Hepatocyte (in vitro differentiated cells): ENCODE data around the gene CYTH1.

Experiments
- EZH2 ChIP-seq: fragments of 200-600 bp; sonication (generic); IDR thresholded peaks from 2 replicates; pipeline ENCODE4 v1.6.1; 2016; ENCODE audit warnings: antibody characterized with exemption, mild to moderate bottlenecking, borderline replicate concordance
- EZH2phosphoT487 ChIP-seq: fragments of 200-600 bp; sonication (generic); IDR thresholded peaks from one replicate; pipeline ENCODE4 v1.6.1; 2018; ENCODE audit warnings: antibody characterized with exemption, mild to moderate bottlenecking, low read depth, moderate library complexity; ENCODE audit not compliant: unreplicated experiment, severe bottlenecking
- TF ChIP-seq, protein P1 (sequence below): fragments of 200-600 bp; sonication (generic); IDR thresholded peaks from 2 replicates; pipeline ENCODE4 v1.5.1; 2016; ENCODE audit warnings: antibody characterized with exemption, mild to moderate bottlenecking; ENCODE audit not compliant: poor library complexity

DNA sequence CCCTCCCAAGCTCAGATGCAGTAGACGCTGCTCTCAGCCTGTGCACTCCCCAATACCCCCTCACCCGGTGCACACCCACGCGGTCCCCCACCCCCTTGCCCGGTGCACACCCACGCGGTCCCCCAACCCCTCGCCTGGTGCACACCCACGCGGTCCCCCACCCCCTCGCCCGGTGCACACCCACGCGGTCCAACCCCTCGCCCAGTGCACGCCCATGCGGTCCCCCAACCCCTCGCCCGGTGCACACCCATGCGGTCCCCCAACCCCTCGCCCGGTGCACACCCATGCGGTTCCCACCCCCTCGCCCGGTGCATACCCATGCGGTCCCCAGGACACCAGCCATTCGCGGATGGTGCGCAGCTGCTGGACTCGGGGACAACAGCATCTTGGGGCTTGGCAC is 19.9 kb upstream of the CYTH1 start:
- TF ChIP-seq EZH2 (no peak), EZH2phosphoT487 (no peak)
- TF ChIP-seq, protein P1, sequence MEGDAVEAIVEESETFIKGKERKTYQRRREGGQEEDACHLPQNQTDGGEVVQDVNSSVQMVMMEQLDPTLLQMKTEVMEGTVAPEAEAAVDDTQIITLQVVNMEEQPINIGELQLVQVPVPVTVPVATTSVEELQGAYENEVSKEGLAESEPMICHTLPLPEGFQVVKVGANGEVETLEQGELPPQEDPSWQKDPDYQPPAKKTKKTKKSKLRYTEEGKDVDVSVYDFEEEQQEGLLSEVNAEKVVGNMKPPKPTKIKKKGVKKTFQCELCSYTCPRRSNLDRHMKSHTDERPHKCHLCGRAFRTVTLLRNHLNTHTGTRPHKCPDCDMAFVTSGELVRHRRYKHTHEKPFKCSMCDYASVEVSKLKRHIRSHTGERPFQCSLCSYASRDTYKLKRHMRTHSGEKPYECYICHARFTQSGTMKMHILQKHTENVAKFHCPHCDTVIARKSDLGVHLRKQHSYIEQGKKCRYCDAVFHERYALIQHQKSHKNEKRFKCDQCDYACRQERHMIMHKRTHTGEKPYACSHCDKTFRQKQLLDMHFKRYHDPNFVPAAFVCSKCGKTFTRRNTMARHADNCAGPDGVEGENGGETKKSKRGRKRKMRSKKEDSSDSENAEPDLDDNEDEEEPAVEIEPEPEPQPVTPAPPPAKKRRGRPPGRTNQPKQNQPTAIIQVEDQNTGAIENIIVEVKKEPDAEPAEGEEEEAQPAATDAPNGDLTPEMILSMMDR, result no peak
